Activated CD4-positive, alpha-beta memory T cell treated with anti-CD3 and anti-CD28 coated beads, Interleukin-2, amount 10 ng/mL, durations not matched to agents 7 days and 5 days (primary cell): ENCODE results near the gene KRT6A. TPM values are rescaled to one million over a fixed set of nuclear protein-coding genes. Genes with fewer than 3 reads are reported as not detected.

Experiments
- CTCF ChIA-PET: fragments of 350-600 bp; sonication (Branson Sonifier 250); formaldehyde crosslinking; loops from one replicate; lab custom pipeline; 2021; ENCODE audit warnings: antibody characterized with exemption, inconsistent platforms; lab: Charles Lee
- POLR2A ChIA-PET: fragments of 350-600 bp; sonication (Branson Sonifier 250); formaldehyde crosslinking; loops from one replicate; lab custom pipeline; 2021; ENCODE audit warnings: antibody characterized with exemption; lab: Charles Lee
- DNase-seq: peaks from one replicate; pipeline ENCODE4 v3.0.0-alpha.2; 2020
- H3K27ac Mint-ChIP-seq: one replicate; pipeline ENCODE4 v1.8.0; 2021; ENCODE audit warnings: mild to moderate bottlenecking, mixed read lengths
- H3K27me3 Mint-ChIP-seq: one replicate; pipeline ENCODE4 v1.8.0; 2021; ENCODE audit warnings: mixed read lengths
- H3K36me3 Mint-ChIP-seq: one replicate; pipeline ENCODE4 v1.8.0; 2021; ENCODE audit warnings: low read depth, mixed read lengths
- H3K4me1 Mint-ChIP-seq: one replicate; pipeline ENCODE4 v1.8.0; 2021; ENCODE audit warnings: mixed read lengths
- H3K4me3 Mint-ChIP-seq: one replicate; pipeline ENCODE4 v1.8.0; 2021; ENCODE audit warnings: mild to moderate bottlenecking, mixed read lengths
- H3K9me3 Mint-ChIP-seq: one replicate; pipeline ENCODE4 v1.8.0; 2021; ENCODE audit warnings: mixed read lengths
- total RNA-seq, 2 experiments: library from RNA; stranded (reverse); gene quantifications; one replicate each; pipeline ENCODE4 v1.2.3, GENCODE V29; 2021

Gene KRT6A
- total RNA-seq, 2 experiments from 2014 or later: not detected

GRCh38 chr12:52521175-52521567 is 28.1 kb upstream of the KRT6A start:
- H3K27ac Mint-ChIP-seq: no peak overlapping the region
- H3K27me3 Mint-ChIP-seq: peaks cover 2% of the 10 kb centered on the region
- no peaks in the 10 kb centered on the region for H3K36me3 Mint-ChIP-seq
- CTCF ChIA-PET: no interaction called here
- H3K4me1 Mint-ChIP-seq: no peaks in the 10 kb centered on the region
- DNase-seq: peak; percentile 2
- POLR2A ChIA-PET: no interaction called here
- no peak overlapping the region for H3K4me3 Mint-ChIP-seq
- H3K9me3 Mint-ChIP-seq: no peaks in the 10 kb centered on the region

- POLR2A ChIA-PET: no interaction called here
These were observed 27.0 kb upstream of the KRT6A start, which contains the start of gene KRT5 for GRCh38 chr12:52519826-52520662. Gene KRT5, minus strand, starts transcription at chr12:52520394. Its CDS starts 98 bp downstream, at chr12:52520296.

GRCh38 chr12:52519387-52519703 is 26.3 kb upstream of the KRT6A start:
- ChIA-PET CTCF (no interaction called here), POLR2A (no interaction called here)
- no peaks in the 10 kb centered on the region for H3K9me3 Mint-ChIP-seq
- no peak overlapping the region for H3K27ac Mint-ChIP-seq
- H3K27me3 Mint-ChIP-seq: peaks cover 2% of the 10 kb centered on the region
- DNase-seq: peak; percentile 2
- no peaks in the 10 kb centered on the region for H3K36me3 Mint-ChIP-seq
- no peaks in the 10 kb centered on the region for H3K4me1 Mint-ChIP-seq
- no peak overlapping the region for H3K4me3 Mint-ChIP-seq

More at GRCh38 chr12:52519826-52520662, 27.0 kb upstream of the KRT6A start, which contains the start of gene KRT5:
- Mint-ChIP-seq H3K36me3 (no peaks in the 10 kb centered on the region), H3K9me3 (no peaks in the 10 kb centered on the region), H3K27ac (no peak within 1 kb of the TSS), H3K4me1 (no peaks in the 10 kb centered on the region), H3K27me3 (peaks cover 2% of the 10 kb centered on the region), H3K4me3 (no peak within 1 kb of the TSS)
- peak; percentile 6 for DNase-seq
- CTCF ChIA-PET: no interaction called here

GRCh38 chr12:52518574-52519386 is 25.7 kb upstream of the KRT6A start:
- peak; percentile 6 for DNase-seq
- H3K27me3 Mint-ChIP-seq: peaks cover 2% of the 10 kb centered on the region
- H3K4me1 Mint-ChIP-seq: no peaks in the 10 kb centered on the region
- H3K27ac Mint-ChIP-seq: no peak overlapping the region
- no peaks in the 10 kb centered on the region for H3K36me3 Mint-ChIP-seq
- ChIA-PET POLR2A (no interaction called here), CTCF (no interaction called here)
- H3K4me3 Mint-ChIP-seq: no peak overlapping the region
- no peaks in the 10 kb centered on the region for H3K9me3 Mint-ChIP-seq

- Mint-ChIP-seq H3K36me3 (no peaks in the 10 kb centered on the region), H3K9me3 (no peaks in the 10 kb centered on the region), H3K4me3 (no peak overlapping the region), H3K4me1 (no peaks in the 10 kb centered on the region), H3K27me3 (no peaks in the 10 kb centered on the region), H3K27ac (no peak overlapping the region)
- DNase-seq: peak; percentile 6
- POLR2A ChIA-PET: no interaction called here
- CTCF ChIA-PET: no interaction called here
These were observed 24.8 kb upstream of the KRT6A start for GRCh38 chr12:52517888-52518287.

- peak; percentile 7 for DNase-seq
- H3K36me3 Mint-ChIP-seq: no peaks in the 10 kb centered on the region
- ChIA-PET CTCF (no interaction called here), POLR2A (no interaction called here)
- no peak overlapping the region for H3K4me3 Mint-ChIP-seq
- H3K9me3 Mint-ChIP-seq: no peaks in the 10 kb centered on the region
- peaks cover 3% of the 10 kb centered on the region for H3K27me3 Mint-ChIP-seq
- no peaks in the 10 kb centered on the region for H3K4me1 Mint-ChIP-seq
- H3K27ac Mint-ChIP-seq: no peak overlapping the region
These were observed 24.2 kb upstream of the KRT6A start for GRCh38 chr12:52517005-52517835.

- Mint-ChIP-seq H3K27me3 (peaks cover 3% of the 10 kb centered on the region), H3K9me3 (peaks cover 3% of the 10 kb centered on the region), H3K4me1 (no peaks in the 10 kb centered on the region), H3K27ac (no peak overlapping the region), H3K36me3 (no peaks in the 10 kb centered on the region), H3K4me3 (no peak overlapping the region)
- ChIA-PET CTCF (no interaction called here), POLR2A (no interaction called here)
- DNase-seq: peak; percentile 13
These were observed 23.1 kb upstream of the KRT6A start for GRCh38 chr12:52515927-52516831.

GRCh38 chr12:52515319-52515646 is 22.2 kb upstream of the KRT6A start:
- ChIA-PET POLR2A (no interaction called here), CTCF (no interaction called here)
- no peak for DNase-seq
- peaks cover 3% of the 10 kb centered on the region for H3K27me3 Mint-ChIP-seq
- H3K9me3 Mint-ChIP-seq: peaks cover 3% of the 10 kb centered on the region
- no peaks in the 10 kb centered on the region for H3K36me3 Mint-ChIP-seq
- H3K4me1 Mint-ChIP-seq: no peaks in the 10 kb centered on the region
- H3K27ac Mint-ChIP-seq: no peak overlapping the region
- H3K4me3 Mint-ChIP-seq: no peak overlapping the region

GRCh38 chr12:52514471-52515318 is 21.6 kb upstream of the KRT6A start:
- DNase-seq: peak; percentile 8
- peaks cover 7% of the 10 kb centered on the region for H3K27me3 Mint-ChIP-seq
- CTCF ChIA-PET: no interaction called here
- POLR2A ChIA-PET: no interaction called here
- H3K4me1 Mint-ChIP-seq: no peaks in the 10 kb centered on the region
- peaks cover 3% of the 10 kb centered on the region for H3K9me3 Mint-ChIP-seq
- no peak overlapping the region for H3K4me3 Mint-ChIP-seq
- H3K27ac Mint-ChIP-seq: no peak overlapping the region
- no peaks in the 10 kb centered on the region for H3K36me3 Mint-ChIP-seq

GRCh38 chr12:52513736-52514135 is 20.7 kb upstream of the KRT6A start:
- POLR2A ChIA-PET: no interaction called here
- H3K4me3 Mint-ChIP-seq: no peak overlapping the region
- H3K4me1 Mint-ChIP-seq: no peaks in the 10 kb centered on the region
- CTCF ChIA-PET: no interaction called here
- no peak for DNase-seq
- H3K9me3 Mint-ChIP-seq: peaks cover 3% of the 10 kb centered on the region
- H3K27me3 Mint-ChIP-seq: peaks cover 12% of the 10 kb centered on the region
- H3K27ac Mint-ChIP-seq: no peak overlapping the region
- no peaks in the 10 kb centered on the region for H3K36me3 Mint-ChIP-seq

GRCh38 chr12:52508211-52508610 is 15.2 kb upstream of the KRT6A start:
- CTCF ChIA-PET: no interaction called here
- POLR2A ChIA-PET: no interaction called here

More at GRCh38 chr12:52508211-52508610, 15.2 kb upstream of the KRT6A start:
- Mint-ChIP-seq H3K27me3 (peaks cover 40% of the 10 kb centered on the region), H3K9me3 (peaks cover 3% of the 10 kb centered on the region), H3K4me3 (no peak overlapping the region), H3K4me1 (no peaks in the 10 kb centered on the region), H3K36me3 (no peaks in the 10 kb centered on the region), H3K27ac (no peak overlapping the region)
- DNase-seq: no peak
